SK-N-SH (cell line): ENCODE measurements around the gene FAM83E. TPM values are rescaled to one million over a fixed set of nuclear protein-coding genes. Genes with fewer than 3 reads are reported as not detected.

ENCODE experiments used
- CTCF ChIA-PET: fragments of 300-600, 350-600 bp; formaldehyde crosslinking; extraction: SDS; loops from one replicate; lab custom pipeline; 2021; lab: Yijun Ruan, JAX
- POLR2A ChIA-PET: fragments of 350-600 bp; sonication (Branson Sonifier 250); formaldehyde crosslinking; extraction: SDS; loops from one replicate; lab custom pipeline; 2020; ENCODE audit warnings: antibody characterized with exemption, inconsistent platforms; lab: Yijun Ruan, JAX
- DNase-seq: peaks from one replicate; pipeline ENCODE4 v3.0.0; 2012
- H2AFZ ChIP-seq: fragments of 200-600 bp; sonication (generic); 2 replicates; pipeline ENCODE4 v1.8.1; 2016; ENCODE audit warnings: antibody characterized with exemption, mild to moderate bottlenecking, low read depth
- H3F3A ChIP-seq: fragments of 200-600 bp; sonication (generic); replicated peaks from 2 replicates; pipeline ENCODE3; 2016; ENCODE audit warnings: antibody characterized with exemption, mild to moderate bottlenecking; ENCODE audit not compliant: insufficient read depth
- H3K27ac ChIP-seq, 2 experiments: fragments of 200-500 bp in 1 of 2; fragments of 200-600 bp in 1 of 2; sonication (Bioruptor generic) in 1 of 2; sonication (generic), shearing (Covaris generic) in 1 of 2; 2 replicates each; pipeline versions ENCODE4 v1.5.1 to v1.6.1; 2014 to 2016; ENCODE audit warnings: low read depth in 2 of 2, inconsistent platforms in 1 of 2, low read length in 1 of 2, mild to moderate bottlenecking in 1 of 2, mixed read lengths in 1 of 2
- H3K27me3 ChIP-seq: fragments of 200-600 bp; sonication (generic), shearing (Covaris generic); 2 replicates; pipeline ENCODE4 v1.6.1; 2016; ENCODE audit warnings: mixed run types; ENCODE audit not compliant: insufficient read depth
- H3K36me3 ChIP-seq, 2 experiments: fragments of 200-500 bp in 1 of 2; fragments of 200-600 bp in 1 of 2; sonication (Bioruptor generic) in 1 of 2; sonication (generic) in 1 of 2; replicated peaks in 1 of 2; 2 replicates each; pipeline versions ENCODE3 to v1.5.1; 2014 to 2016; ENCODE audit warnings: low read length in 1 of 2, mild to moderate bottlenecking in 1 of 2; ENCODE audit not compliant: insufficient read depth in 2 of 2, control insufficient read depth in 1 of 2
- H3K4me1 ChIP-seq, 2 experiments: fragments of 200-500 bp in 1 of 2; fragments of 200-600 bp in 1 of 2; sonication (Bioruptor generic) in 1 of 2; sonication (generic), shearing (Covaris generic) in 1 of 2; 2 replicates each; pipeline versions ENCODE4 v1.5.1 to v1.6.1; 2014 to 2016; ENCODE audit warnings: low read depth in 1 of 2, low read length in 1 of 2, mixed run types in 1 of 2; ENCODE audit not compliant: insufficient read depth in 2 of 2, control insufficient read depth in 1 of 2
- H3K4me2 ChIP-seq: fragments of 200-600 bp; sonication (generic), shearing (Covaris generic); 2 replicates; pipeline ENCODE4 v1.6.1; 2017; ENCODE audit warnings: mixed run types
- H3K4me3 ChIP-seq, 2 experiments: fragments of 200-500 bp in 1 of 2; fragments of 200-600 bp in 1 of 2; sonication (Bioruptor generic) in 1 of 2; sonication (generic), shearing (Covaris generic) in 1 of 2; 2 replicates each; pipeline versions ENCODE4 v1.5.1 to v1.8.1; 2014 to 2016; ENCODE audit warnings: low read depth in 2 of 2, inconsistent platforms in 1 of 2, low read length in 1 of 2, mild to moderate bottlenecking in 1 of 2, mixed read lengths in 1 of 2, moderate library complexity in 1 of 2
- H3K79me2 ChIP-seq: fragments of 200-600 bp; sonication (generic); 2 replicates; pipeline ENCODE4 v1.8.1; 2017; ENCODE audit warnings: mild to moderate bottlenecking; ENCODE audit not compliant: insufficient read depth
- H3K9ac ChIP-seq: fragments of 200-600 bp; sonication (generic); 2 replicates; pipeline ENCODE4 v1.6.1; 2017; ENCODE audit warnings: mixed run types
- H3K9me2 ChIP-seq: fragments of 200-600 bp; sonication (generic); 2 replicates; pipeline ENCODE4 v1.6.1; 2017; ENCODE audit warnings: mixed run types
- H3K9me3 ChIP-seq: fragments of 200-600 bp; sonication (generic); 2 replicates; pipeline ENCODE4 v1.6.1; 2017; ENCODE audit warnings: mixed run types, mild to moderate bottlenecking, moderate library complexity
- H4K20me1 ChIP-seq: fragments of 200-600 bp; sonication (generic); 2 replicates; pipeline ENCODE4 v1.6.1; 2017; ENCODE audit warnings: mild to moderate bottlenecking, mixed run types; ENCODE audit not compliant: insufficient read depth
- CHD2 ChIP-seq: fragments of 150-350 bp; IDR thresholded peaks from 2 replicates; pipeline ENCODE4 v1.6.1; 2018; ENCODE audit warnings: low read length; ENCODE audit not compliant: partially characterized antibody
- FOXJ3 ChIP-seq: sonication (generic); formaldehyde crosslinking; IDR thresholded peaks from 2 replicates; pipeline ENCODE4 v1.5.1; 2020; ENCODE audit warnings: mild to moderate bottlenecking, missing genetic modification reagents
- GABPA ChIP-seq: IDR thresholded peaks from 2 replicates; pipeline ENCODE4 v1.4.0; 2012; ENCODE audit warnings: low read depth, mild to moderate bottlenecking
- JUND ChIP-seq: IDR thresholded peaks from 2 replicates; pipeline ENCODE4 v1.4.0; 2012
- MEF2A ChIP-seq: IDR thresholded peaks from 2 replicates; pipeline ENCODE4 v1.4.0; 2012; ENCODE audit warnings: low read depth, borderline replicate concordance
- NRF1 ChIP-seq: IDR thresholded peaks from 2 replicates; pipeline ENCODE4 v1.6.1; 2012; ENCODE audit warnings: low read depth, mild to moderate bottlenecking, low read length
- PBX3 ChIP-seq: IDR thresholded peaks from 2 replicates; pipeline ENCODE4; 2012
- POLR2AphosphoS5 ChIP-seq: IDR thresholded peaks from 2 replicates; pipeline ENCODE4 v1.6.1; 2012; ENCODE audit warnings: low read depth, low read length
- RCOR1 ChIP-seq: fragments of 150-350 bp; IDR thresholded peaks from 2 replicates; pipeline ENCODE4 v1.6.1; 2017; ENCODE audit warnings: antibody characterized with exemption, low read length
- SIN3A ChIP-seq: IDR thresholded peaks from 2 replicates; pipeline ENCODE4 v1.6.1; 2012; ENCODE audit warnings: low read depth, mild to moderate bottlenecking, low read length, moderate library complexity, borderline replicate concordance
- TAF1 ChIP-seq: IDR thresholded peaks from 2 replicates; pipeline ENCODE4 v1.6.1; 2012; ENCODE audit warnings: low read depth, mild to moderate bottlenecking, low read length, moderate library complexity, borderline replicate concordance
- TEAD4 ChIP-seq: IDR thresholded peaks from 2 replicates; pipeline ENCODE4 v1.4.0; 2012; ENCODE audit warnings: mild to moderate bottlenecking, borderline replicate concordance; ENCODE audit not compliant: insufficient read depth
- USF2 ChIP-seq: fragments of 150-350 bp; IDR thresholded peaks from 2 replicates; pipeline ENCODE4 v1.6.1; 2017; ENCODE audit warnings: antibody characterized with exemption, low read length, low read depth, borderline replicate concordance
- YY1 ChIP-seq: IDR thresholded peaks from 2 replicates; pipeline ENCODE4 v1.4.0; 2012; ENCODE audit warnings: low read depth, mild to moderate bottlenecking
- WGBS: methylation state at CpG from one replicate; pipeline ENCODE4 v1.1.6; 2017; ENCODE audit warnings: low lambda C conversion rate; 5-methylcytosine and 5-hydroxymethylcytosine counted together
- polyA plus RNA-seq, 3 experiments: library from polyadenylated mRNA; depleted of rRNA; stranded (reverse); fragments of >200 nt; gene quantifications; 2 replicates each; pipeline ENCODE4 v1.2.3, GENCODE V29; 2012
- TF ChIP-seq, protein P1 (sequence below): IDR thresholded peaks from 2 replicates; pipeline ENCODE4 v1.4.0; 2012; ENCODE audit warnings: low read depth
- TF ChIP-seq, protein P2 (sequence below): fragments of 200-600 bp; sonication (generic); IDR thresholded peaks from 2 replicates; pipeline ENCODE4 v1.6.1; 2017; ENCODE audit warnings: antibody characterized with exemption, mild to moderate bottlenecking, moderate library complexity

The FAM83E gene
- polyA plus RNA-seq, 1 of the 3 experiments (the other 2 are of a cell fraction): 0.44 TPM

DNA sequence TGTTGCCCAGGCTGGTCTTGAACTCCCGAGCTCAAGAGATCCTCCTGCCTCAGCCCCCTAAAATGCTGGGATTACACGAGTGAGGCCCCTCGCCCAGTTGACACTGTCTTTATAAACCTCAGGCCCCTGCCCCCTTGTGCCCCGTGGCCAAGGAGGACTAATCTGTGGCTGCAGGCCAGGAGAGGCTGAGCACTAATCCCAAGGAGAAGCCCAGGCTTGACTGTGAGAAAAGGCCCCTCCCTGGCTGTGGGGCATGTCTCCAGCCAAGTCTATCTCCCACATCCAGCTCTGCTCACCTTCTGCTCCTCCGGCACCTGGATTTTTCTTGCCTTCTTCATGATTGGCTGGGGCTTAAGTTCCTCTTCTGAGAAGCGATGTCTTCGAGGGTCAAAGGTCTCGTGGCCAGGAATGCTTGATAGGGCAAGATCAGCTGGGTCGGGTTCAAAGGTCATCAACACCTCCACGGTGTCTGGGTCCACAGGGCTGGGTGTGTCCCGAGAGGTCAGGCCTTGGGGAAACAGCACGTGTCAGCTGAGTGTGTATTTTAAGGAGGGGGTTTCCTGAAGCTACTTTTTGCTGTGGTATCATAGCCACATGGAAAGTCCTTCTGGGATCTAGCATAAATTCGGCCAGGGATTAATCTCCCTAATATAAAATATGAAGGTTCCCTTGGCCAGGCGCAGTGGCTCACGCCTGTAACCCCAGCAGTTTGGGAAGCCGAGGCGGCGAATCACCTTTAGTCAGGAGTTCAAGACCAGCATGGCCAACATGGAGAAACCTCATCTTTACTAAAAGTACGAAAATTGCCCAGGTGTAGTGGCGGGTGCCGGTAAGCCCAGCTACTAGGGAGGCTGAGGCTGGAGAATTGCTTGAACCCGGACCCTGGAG, 18.5 kb upstream of the FAM83E start:
- no peaks in the 10 kb centered on the region; the same call in 1 of the 2 replicates for H3K79me2 ChIP-seq
- ChIA-PET CTCF (interaction anchor here (1.3 to 2.0 kb wide), 3 partner anchors 13 to 44 kb away, joined by 3 to 7 read pairs (median 6); partner anchors contain the start of gene CA11), POLR2A (interaction anchor here (0.9 to 1.5 kb wide), 7 partner anchors 9 to 19 kb away, joined by 3 to 13 read pairs (median 5); partner anchors contain the start of genes CA11, FAM83E, RPL18 and SPHK2)
- H3K9me3 ChIP-seq: no peaks in the 10 kb centered on the region
- H3K27me3 ChIP-seq: no peaks in the 10 kb centered on the region
- H3K4me1 ChIP-seq: peaks cover 26 to 33% of the 10 kb centered on the region in 2 experiments
- H2AFZ ChIP-seq: peak overlapping the region; percentile 32; the same call in 1 of the 2 replicates
- no peak overlapping the region for H3K4me3 ChIP-seq
- 91% methylated on average over 16 of the region's 22 CpGs for WGBS
- peaks cover 17 to 25% of the 10 kb centered on the region in 2 experiments for H3K36me3 ChIP-seq
- no peaks in the 10 kb centered on the region for H4K20me1 ChIP-seq
- no peaks in the 10 kb centered on the region for H3K9me2 ChIP-seq
- H3F3A ChIP-seq: peaks cover 30% of the 10 kb centered on the region
- peak overlapping the region; percentile 93 to 96 for H3K27ac ChIP-seq
- TF ChIP-seq RCOR1 (no peak), USF2 (no peak), TEAD4 (no peak), MEF2A (no peak), YY1 (no peak), TAF1 (no peak), CHD2 (no peak), POLR2AphosphoS5 (no peak), PBX3 (no peak), SIN3A (no peak), NRF1 (no peak), JUND (no peak), GABPA (no peak), FOXJ3 (CRISPR knock-in tag) (no peak)
- TF ChIP-seq, protein P1, sequence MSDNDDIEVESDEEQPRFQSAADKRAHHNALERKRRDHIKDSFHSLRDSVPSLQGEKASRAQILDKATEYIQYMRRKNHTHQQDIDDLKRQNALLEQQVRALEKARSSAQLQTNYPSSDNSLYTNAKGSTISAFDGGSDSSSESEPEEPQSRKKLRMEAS: no peak
- TF ChIP-seq, protein P2, sequence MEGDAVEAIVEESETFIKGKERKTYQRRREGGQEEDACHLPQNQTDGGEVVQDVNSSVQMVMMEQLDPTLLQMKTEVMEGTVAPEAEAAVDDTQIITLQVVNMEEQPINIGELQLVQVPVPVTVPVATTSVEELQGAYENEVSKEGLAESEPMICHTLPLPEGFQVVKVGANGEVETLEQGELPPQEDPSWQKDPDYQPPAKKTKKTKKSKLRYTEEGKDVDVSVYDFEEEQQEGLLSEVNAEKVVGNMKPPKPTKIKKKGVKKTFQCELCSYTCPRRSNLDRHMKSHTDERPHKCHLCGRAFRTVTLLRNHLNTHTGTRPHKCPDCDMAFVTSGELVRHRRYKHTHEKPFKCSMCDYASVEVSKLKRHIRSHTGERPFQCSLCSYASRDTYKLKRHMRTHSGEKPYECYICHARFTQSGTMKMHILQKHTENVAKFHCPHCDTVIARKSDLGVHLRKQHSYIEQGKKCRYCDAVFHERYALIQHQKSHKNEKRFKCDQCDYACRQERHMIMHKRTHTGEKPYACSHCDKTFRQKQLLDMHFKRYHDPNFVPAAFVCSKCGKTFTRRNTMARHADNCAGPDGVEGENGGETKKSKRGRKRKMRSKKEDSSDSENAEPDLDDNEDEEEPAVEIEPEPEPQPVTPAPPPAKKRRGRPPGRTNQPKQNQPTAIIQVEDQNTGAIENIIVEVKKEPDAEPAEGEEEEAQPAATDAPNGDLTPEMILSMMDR: no peak
- DNase-seq: no peak
- peak overlapping the region; percentile 99 for H3K4me2 ChIP-seq
- H3K9ac ChIP-seq: 0 out of 2 replicates have a peak overlapping the region, but pooled peaks have one; percentile 17
